HG02885 (cell line): ENCODE data around the gene GPS2.
A peak's percentile ranks its signal among the peaks of the same experiment; 100 is the strongest.

Source experiments
- ATAC-seq: cut with Tn5 transposase; IDR thresholded peaks from one replicate; pipeline ENCODE4 v1.9.1; 2021; ENCODE audit warnings: mild to moderate bottlenecking; ENCODE audit not compliant: unreplicated experiment, poor library complexity

The GPS2 gene

GRCh38 chr17:7294614-7295153 is 20.5 kb downstream of the GPS2 start, which contains the start of gene YBX2:
YBX2 (minus strand) TSS chr17:7294639; CDS start chr17:7294500, 139 bp downstream.
- peak; percentile 45 for ATAC-seq

- no peak for ATAC-seq
These were observed 21.1 kb downstream of the GPS2 start for GRCh38 chr17:7293816-7294613.

GRCh38 chr17:7293159-7293558 is 22.0 kb downstream of the GPS2 start:
- no peak for ATAC-seq

- ATAC-seq: no peak
These were observed 22.4 kb downstream of the GPS2 start for GRCh38 chr17:7292729-7293128.

- ATAC-seq: no peak
These were observed 23.0 kb downstream of the GPS2 start for GRCh38 chr17:7292194-7292593.

GRCh38 chr17:7290685-7291084 is 24.5 kb downstream of the GPS2 start:
- no peak for ATAC-seq

GRCh38 chr17:7290166-7290565 is 25.0 kb downstream of the GPS2 start:
- no peak for ATAC-seq

GRCh38 chr17:7289256-7290032 is 25.7 kb downstream of the GPS2 start:
- no peak for ATAC-seq

GRCh38 chr17:7285679-7286078 is 29.5 kb downstream of the GPS2 start:
- ATAC-seq: no peak

- no peak for ATAC-seq
These were observed 30.2 kb downstream of the GPS2 start for GRCh38 chr17:7284911-7285310.

- no peak for ATAC-seq
These were observed 31.5 kb downstream of the GPS2 start for GRCh38 chr17:7283471-7284216.

GRCh38 chr17:7282752-7283321 is 32.3 kb downstream of the GPS2 start:
- no peak for ATAC-seq

- no peak for ATAC-seq
These were observed 33.0 kb downstream of the GPS2 start for GRCh38 chr17:7281953-7282751.

- peak; percentile 72 for ATAC-seq
These were observed 33.8 kb downstream of the GPS2 start, which contains the start of gene SLC2A4 for GRCh38 chr17:7281074-7281952. SLC2A4 (plus strand) TSS chr17:7281718; CDS start chr17:7281935, 217 bp downstream.

- ATAC-seq: peak; percentile 67
These were observed 34.6 kb downstream of the GPS2 start for GRCh38 chr17:7280519-7281073.

- no peak for ATAC-seq
These were observed 35.7 kb downstream of the GPS2 start for GRCh38 chr17:7279448-7279847.

- ATAC-seq: no peak
These were observed 48.4 kb downstream of the GPS2 start for GRCh38 chr17:7266784-7267183.

- ATAC-seq: no peak
These were observed 51.4 kb downstream of the GPS2 start for GRCh38 chr17:7263801-7264078.
